Neutrophil (primary cell): Measurements from ENCODE around the gene MYO5B.

Experiments
- H3K27ac ChIP-seq: fragments of 200-600 bp; sonication (generic); 2 replicates; pipeline ENCODE4 v1.5.1; 2016; ENCODE audit warnings: mild to moderate bottlenecking, moderate library complexity
- H3K27me3 ChIP-seq: fragments of 200-600 bp; sonication (generic); 2 replicates; pipeline ENCODE4 v1.6.0; 2016; ENCODE audit warnings: mild to moderate bottlenecking
- H3K36me3 ChIP-seq: fragments of 200-600 bp; sonication (generic); 2 replicates; pipeline ENCODE4 v1.5.1; 2017
- H3K4me1 ChIP-seq, 2 experiments: fragments of 200-600 bp in 1 of 2; sonication (generic) in 1 of 2; 1 replicate in 1 of 2; 2 replicates in 1 of 2; pipeline versions ENCODE4 v1.5.1 to v1.6.1; 2013 to 2016; ENCODE audit warnings: low read depth in 1 of 2, low read length in 1 of 2, mild to moderate bottlenecking in 1 of 2, moderate library complexity in 1 of 2; ENCODE audit not compliant: control insufficient read depth in 1 of 2, insufficient read depth in 1 of 2
- H3K4me3 ChIP-seq, 2 experiments: fragments of 200-600 bp in 1 of 2; sonication (generic) in 1 of 2; 1 replicate in 1 of 2; 2 replicates in 1 of 2; pipeline ENCODE4 v1.5.1; 2013 to 2016; ENCODE audit warnings: low read depth in 1 of 2, low read length in 1 of 2, mild to moderate bottlenecking in 1 of 2, moderate library complexity in 1 of 2
- H3K9me3 ChIP-seq: fragments of 200-600 bp; sonication (generic); 2 replicates; pipeline ENCODE4 v1.5.1; 2016
- CTCF ChIP-seq: fragments of 200-600 bp; sonication (generic); IDR thresholded peaks from 2 replicates; pipeline ENCODE4 v1.5.1; 2016; ENCODE audit warnings: antibody characterized with exemption

The MYO5B gene

GRCh38 chr18:50027996-50028395 is 167.0 kb downstream of the MYO5B start:
- H3K36me3 ChIP-seq = no peaks in the 10 kb centered on the region
- TF ChIP-seq CTCF = no peak
- H3K27ac ChIP-seq = no peak overlapping the region
- H3K9me3 ChIP-seq = no peaks in the 10 kb centered on the region
- no peak overlapping the region for H3K4me3 ChIP-seq
- H3K4me1 ChIP-seq = no peaks in the 10 kb centered on the region
- no peaks in the 10 kb centered on the region for H3K27me3 ChIP-seq

GRCh38 chr18:50024466-50024865 is 170.5 kb downstream of the MYO5B start:
- Histone ChIP-seq H3K4me3 (no peak overlapping the region), H3K9me3 (no peaks in the 10 kb centered on the region), H3K27ac (no peak overlapping the region), H3K36me3 (no peaks in the 10 kb centered on the region), H3K4me1 (no peaks in the 10 kb centered on the region), H3K27me3 (no peaks in the 10 kb centered on the region)
- no peak for TF ChIP-seq CTCF

DNA sequence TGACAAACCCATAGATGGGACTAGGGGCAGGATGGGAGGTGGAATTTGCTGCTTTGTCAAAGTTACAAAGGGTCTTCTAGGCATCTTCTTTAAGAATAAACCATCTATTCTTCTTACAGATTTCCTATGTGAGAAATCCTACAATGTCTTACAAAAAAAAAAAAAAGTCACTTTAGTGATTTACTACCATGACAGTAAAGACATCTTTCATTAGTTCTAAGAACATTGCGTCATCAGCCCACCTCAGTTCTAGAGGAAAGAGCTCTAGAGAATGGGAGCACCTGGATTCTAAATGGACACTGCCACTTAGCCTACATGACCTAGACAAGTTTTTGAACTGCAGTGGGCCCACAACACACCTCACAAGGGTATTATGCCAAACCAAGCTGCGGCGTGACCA is 172.0 kb downstream of the MYO5B start:
- Histone ChIP-seq H3K36me3 (no peaks in the 10 kb centered on the region), H3K9me3 (no peaks in the 10 kb centered on the region), H3K4me1 (no peaks in the 10 kb centered on the region), H3K4me3 (no peak overlapping the region), H3K27me3 (peaks cover 6% of the 10 kb centered on the region), H3K27ac (no peak overlapping the region)
- TF ChIP-seq CTCF = no peak

DNA sequence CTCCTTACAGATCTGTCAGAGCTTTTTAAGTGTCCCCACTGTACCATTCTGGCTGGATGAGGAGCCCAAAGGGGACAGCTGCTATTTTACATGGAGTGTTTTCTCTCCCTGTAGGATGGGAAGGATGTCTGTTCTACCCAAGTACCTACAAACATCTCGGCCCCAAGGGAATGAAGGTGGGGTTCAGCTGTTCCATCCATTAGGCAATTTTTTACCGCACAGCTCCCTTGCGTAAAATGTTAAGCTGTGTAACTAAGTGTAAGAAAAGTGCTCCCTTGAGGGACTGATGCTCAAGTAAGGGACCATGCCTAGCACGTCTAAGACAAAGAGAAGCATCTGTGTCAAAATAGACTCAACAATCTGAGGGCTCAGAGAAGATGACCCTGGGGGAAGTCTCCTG is 180.3 kb downstream of the MYO5B start:
- Histone ChIP-seq H3K4me1 (no peaks in the 10 kb centered on the region), H3K9me3 (no peaks in the 10 kb centered on the region), H3K4me3 (no peak overlapping the region), H3K27ac (no peak overlapping the region), H3K27me3 (peaks cover 18% of the 10 kb centered on the region), H3K36me3 (no peaks in the 10 kb centered on the region)
- TF ChIP-seq CTCF = no peak

DNA sequence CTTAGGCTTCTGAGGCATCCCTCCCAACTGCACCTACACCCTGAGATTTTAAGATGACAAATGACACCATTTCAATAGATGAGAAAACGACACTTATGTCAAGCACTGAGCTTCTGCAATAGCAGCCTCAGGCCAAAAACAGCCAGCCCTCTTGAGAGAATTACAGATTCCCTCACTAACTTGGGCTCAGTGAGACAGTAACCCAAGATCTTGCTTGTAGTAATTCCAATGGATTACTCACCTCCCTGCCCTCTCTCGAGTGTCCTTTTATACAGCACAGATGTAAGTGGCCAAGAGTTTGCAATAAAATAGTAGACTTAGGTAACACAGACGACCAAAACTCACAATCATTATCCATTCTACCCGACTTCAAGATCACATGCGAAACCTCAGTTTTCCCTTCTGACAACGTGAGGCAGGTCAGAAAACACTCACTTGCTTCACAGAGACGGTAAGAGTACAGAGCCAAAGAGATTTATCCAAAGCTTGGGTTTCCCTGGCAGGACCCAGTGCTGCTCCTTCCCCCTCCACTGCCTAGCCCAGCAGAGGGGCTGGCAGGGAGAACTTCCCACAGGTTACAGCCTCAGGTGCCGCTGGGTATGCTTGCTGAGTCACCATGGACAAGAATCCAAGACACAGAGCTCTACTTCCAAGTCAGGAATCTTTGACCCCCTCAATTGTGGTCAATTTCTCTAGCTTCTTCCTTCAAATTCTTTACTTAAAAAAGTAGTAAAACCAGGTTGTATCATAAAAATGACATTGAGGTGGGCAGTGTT is 181.4 kb downstream of the MYO5B start:
- H3K4me1 ChIP-seq = no peaks in the 10 kb centered on the region
- no peak overlapping the region for H3K27ac ChIP-seq
- no peak for TF ChIP-seq CTCF
- no peak overlapping the region for H3K4me3 ChIP-seq
- no peaks in the 10 kb centered on the region for H3K9me3 ChIP-seq
- H3K36me3 ChIP-seq = no peaks in the 10 kb centered on the region
- H3K27me3 ChIP-seq = peaks cover 15% of the 10 kb centered on the region
